Measurements from ENCODE around the gene MAGI2. TPM values are rescaled to one million over a fixed set of nuclear protein-coding genes. Genes with fewer than 3 reads are reported as not detected.

The MAGI2 gene
- total and polyA plus RNA-seq, 2 experiments from 2014 or later, result 10.4 to 26.4 TPM

GRCh38 chr7:79461660-79462059, 8.2 kb upstream of the MAGI2 start:
- H3K79me2 ChIP-seq (replicated peaks; ENCODE audit: insufficient read depth), result no peaks in the 10 kb centered on the region
- DNase-seq (ENCODE audit: low spot score) (no peak), ATAC-seq (no peak)
- H3K36me3 ChIP-seq (ENCODE audit: insufficient read depth), result no peaks in the 10 kb centered on the region
- no peak overlapping the region for H2AFZ ChIP-seq
- H4K20me1 ChIP-seq (replicated peaks; ENCODE audit: insufficient read depth), result no peaks in the 10 kb centered on the region
- H3K4me2 ChIP-seq, result no peak overlapping the region
- H3K27me3 ChIP-seq (ENCODE audit: insufficient read depth), result peaks cover 16% of the 10 kb centered on the region
- no peaks in the 10 kb centered on the region for H3K4me1 Mint-ChIP-seq
- H3K9me2 ChIP-seq (ENCODE audit: insufficient read depth), result no peaks in the 10 kb centered on the region
- no peak overlapping the region for H3K27ac Mint-ChIP-seq
- TF ChIP-seq ETS1 (IDR thresholded peaks at IDR 0.05) (no peak), NANOG (IDR thresholded peaks at IDR 0.05; ENCODE audit: borderline replicate concordance) (no peak), CREB1 (CRISPR knock-in tag; IDR thresholded peaks at IDR 0.05; ENCODE audit: low read depth) (no peak), CTCF (conservative IDR thresholded peaks at IDR 0.05; ENCODE audit: low read depth in 2 of 2) (no peak), ZNF331 (CRISPR knock-in tag; IDR thresholded peaks at IDR 0.05; ENCODE audit: low read depth) (no peak), STAT1 (IDR thresholded peaks at IDR 0.05; ENCODE audit: unreplicated experiment) (no peak), EZH2 (IDR thresholded peaks at IDR 0.05; ENCODE audit: low read depth, unreplicated experiment) (no peak), EZH2phosphoT487 (IDR thresholded peaks at IDR 0.05; ENCODE audit: unreplicated experiment) (no peak), ZNF114 (CRISPR knock-in tag; IDR thresholded peaks at IDR 0.05) (no peak), POLR2AphosphoS5 (IDR thresholded peaks at IDR 0.05; ENCODE audit: low read depth) (no peak), JUNB (IDR thresholded peaks at IDR 0.05; ENCODE audit: unreplicated experiment) (no peak)
- TF ChIP-seq, protein P1, sequence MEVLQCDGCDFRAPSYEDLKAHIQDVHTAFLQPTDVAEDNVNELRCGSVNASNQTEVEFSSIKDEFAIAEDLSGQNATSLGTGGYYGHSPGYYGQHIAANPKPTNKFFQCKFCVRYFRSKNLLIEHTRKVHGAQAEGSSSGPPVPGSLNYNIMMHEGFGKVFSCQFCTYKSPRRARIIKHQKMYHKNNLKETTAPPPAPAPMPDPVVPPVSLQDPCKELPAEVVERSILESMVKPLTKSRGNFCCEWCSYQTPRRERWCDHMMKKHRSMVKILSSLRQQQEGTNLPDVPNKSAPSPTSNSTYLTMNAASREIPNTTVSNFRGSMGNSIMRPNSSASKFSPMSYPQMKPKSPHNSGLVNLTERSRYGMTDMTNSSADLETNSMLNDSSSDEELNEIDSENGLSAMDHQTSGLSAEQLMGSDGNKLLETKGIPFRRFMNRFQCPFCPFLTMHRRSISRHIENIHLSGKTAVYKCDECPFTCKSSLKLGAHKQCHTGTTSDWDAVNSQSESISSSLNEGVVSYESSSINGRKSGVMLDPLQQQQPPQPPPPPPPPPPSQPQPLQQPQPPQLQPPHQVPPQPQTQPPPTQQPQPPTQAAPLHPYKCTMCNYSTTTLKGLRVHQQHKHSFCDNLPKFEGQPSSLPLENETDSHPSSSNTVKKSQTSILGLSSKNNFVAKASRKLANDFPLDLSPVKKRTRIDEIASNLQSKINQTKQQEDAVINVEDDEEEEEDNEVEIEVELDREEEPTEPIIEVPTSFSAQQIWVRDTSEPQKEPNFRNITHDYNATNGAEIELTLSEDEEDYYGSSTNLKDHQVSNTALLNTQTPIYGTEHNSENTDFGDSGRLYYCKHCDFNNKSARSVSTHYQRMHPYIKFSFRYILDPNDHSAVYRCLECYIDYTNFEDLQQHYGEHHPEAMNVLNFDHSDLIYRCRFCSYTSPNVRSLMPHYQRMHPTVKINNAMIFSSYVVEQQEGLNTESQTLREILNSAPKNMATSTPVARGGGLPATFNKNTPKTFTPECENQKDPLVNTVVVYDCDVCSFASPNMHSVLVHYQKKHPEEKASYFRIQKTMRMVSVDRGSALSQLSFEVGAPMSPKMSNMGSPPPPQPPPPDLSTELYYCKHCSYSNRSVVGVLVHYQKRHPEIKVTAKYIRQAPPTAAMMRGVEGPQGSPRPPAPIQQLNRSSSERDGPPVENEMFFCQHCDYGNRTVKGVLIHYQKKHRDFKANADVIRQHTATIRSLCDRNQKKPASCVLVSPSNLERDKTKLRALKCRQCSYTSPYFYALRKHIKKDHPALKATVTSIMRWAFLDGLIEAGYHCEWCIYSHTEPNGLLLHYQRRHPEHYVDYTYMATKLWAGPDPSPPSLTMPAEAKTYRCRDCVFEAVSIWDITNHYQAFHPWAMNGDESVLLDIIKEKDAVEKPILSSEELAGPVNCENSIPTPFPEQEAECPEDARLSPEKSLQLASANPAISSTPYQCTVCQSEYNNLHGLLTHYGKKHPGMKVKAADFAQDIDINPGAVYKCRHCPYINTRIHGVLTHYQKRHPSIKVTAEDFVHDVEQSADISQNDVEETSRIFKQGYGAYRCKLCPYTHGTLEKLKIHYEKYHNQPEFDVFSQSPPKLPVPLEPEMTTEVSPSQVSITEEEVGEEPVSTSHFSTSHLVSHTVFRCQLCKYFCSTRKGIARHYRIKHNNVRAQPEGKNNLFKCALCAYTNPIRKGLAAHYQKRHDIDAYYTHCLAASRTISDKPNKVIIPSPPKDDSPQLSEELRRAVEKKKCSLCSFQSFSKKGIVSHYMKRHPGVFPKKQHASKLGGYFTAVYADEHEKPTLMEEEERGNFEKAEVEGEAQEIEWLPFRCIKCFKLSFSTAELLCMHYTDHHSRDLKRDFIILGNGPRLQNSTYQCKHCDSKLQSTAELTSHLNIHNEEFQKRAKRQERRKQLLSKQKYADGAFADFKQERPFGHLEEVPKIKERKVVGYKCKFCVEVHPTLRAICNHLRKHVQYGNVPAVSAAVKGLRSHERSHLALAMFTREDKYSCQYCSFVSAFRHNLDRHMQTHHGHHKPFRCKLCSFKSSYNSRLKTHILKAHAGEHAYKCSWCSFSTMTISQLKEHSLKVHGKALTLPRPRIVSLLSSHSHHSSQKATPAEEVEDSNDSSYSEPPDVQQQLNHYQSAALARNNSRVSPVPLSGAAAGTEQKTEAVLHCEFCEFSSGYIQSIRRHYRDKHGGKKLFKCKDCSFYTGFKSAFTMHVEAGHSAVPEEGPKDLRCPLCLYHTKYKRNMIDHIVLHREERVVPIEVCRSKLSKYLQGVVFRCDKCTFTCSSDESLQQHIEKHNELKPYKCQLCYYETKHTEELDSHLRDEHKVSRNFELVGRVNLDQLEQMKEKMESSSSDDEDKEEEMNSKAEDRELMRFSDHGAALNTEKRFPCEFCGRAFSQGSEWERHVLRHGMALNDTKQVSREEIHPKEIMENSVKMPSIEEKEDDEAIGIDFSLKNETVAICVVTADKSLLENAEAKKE (CRISPR knock-in tag; IDR thresholded peaks at IDR 0.05), result no peak
- TF ChIP-seq, protein P2, sequence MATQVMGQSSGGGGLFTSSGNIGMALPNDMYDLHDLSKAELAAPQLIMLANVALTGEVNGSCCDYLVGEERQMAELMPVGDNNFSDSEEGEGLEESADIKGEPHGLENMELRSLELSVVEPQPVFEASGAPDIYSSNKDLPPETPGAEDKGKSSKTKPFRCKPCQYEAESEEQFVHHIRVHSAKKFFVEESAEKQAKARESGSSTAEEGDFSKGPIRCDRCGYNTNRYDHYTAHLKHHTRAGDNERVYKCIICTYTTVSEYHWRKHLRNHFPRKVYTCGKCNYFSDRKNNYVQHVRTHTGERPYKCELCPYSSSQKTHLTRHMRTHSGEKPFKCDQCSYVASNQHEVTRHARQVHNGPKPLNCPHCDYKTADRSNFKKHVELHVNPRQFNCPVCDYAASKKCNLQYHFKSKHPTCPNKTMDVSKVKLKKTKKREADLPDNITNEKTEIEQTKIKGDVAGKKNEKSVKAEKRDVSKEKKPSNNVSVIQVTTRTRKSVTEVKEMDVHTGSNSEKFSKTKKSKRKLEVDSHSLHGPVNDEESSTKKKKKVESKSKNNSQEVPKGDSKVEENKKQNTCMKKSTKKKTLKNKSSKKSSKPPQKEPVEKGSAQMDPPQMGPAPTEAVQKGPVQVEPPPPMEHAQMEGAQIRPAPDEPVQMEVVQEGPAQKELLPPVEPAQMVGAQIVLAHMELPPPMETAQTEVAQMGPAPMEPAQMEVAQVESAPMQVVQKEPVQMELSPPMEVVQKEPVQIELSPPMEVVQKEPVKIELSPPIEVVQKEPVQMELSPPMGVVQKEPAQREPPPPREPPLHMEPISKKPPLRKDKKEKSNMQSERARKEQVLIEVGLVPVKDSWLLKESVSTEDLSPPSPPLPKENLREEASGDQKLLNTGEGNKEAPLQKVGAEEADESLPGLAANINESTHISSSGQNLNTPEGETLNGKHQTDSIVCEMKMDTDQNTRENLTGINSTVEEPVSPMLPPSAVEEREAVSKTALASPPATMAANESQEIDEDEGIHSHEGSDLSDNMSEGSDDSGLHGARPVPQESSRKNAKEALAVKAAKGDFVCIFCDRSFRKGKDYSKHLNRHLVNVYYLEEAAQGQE (IDR thresholded peaks at IDR 0.05; ENCODE audit: unreplicated experiment), result no peak
- H3F3A ChIP-seq (replicated peaks; ENCODE audit: low read depth), result no peaks in the 10 kb centered on the region
- H3K27ac ChIP-seq (ENCODE audit: low read depth), result no peak overlapping the region
- no peaks in the 10 kb centered on the region for H3K36me3 Mint-ChIP-seq (ENCODE audit: low read depth)
- no peaks in the 10 kb centered on the region for H3K4me1 ChIP-seq (ENCODE audit: insufficient read depth)
- peaks cover 5% of the 10 kb centered on the region for H3K27me3 Mint-ChIP-seq (ENCODE audit: insufficient read depth, low read depth, poor library complexity)
- H3K9me3 Mint-ChIP-seq, result no peaks in the 10 kb centered on the region
- no peak overlapping the region for H3K4me3 Mint-ChIP-seq
- H3K4me3 ChIP-seq, result no peak overlapping the region
